Measurements from ENCODE around the gene PROZ.

PROZ gene

GRCh38 chr13:113207890-113208420 is 49.5 kb downstream of the PROZ start:
- peak; percentile 1 for TF ChIP-seq CTCF (IDR thresholded peaks at IDR 0.05; ENCODE audit: low read depth, low read length)
- DNase-seq (ENCODE audit: extremely low read depth, low read depth) = no peak

- TF ChIP-seq CTCF (IDR thresholded peaks at IDR 0.05; ENCODE audit: low read depth, low read length) = no peak
- DNase-seq (ENCODE audit: extremely low read depth, low read depth) = peak; percentile 59
Measured at GRCh38 chr13:113208421-113209335, 50.2 kb downstream of the PROZ start, which contains the start of gene PCID2. TSS of gene PCID2 (minus strand) at chr13:113208669. CDS start at chr13:113208634, 35 bp downstream.

- DNase-seq (ENCODE audit: extremely low read depth, low read depth) = no peak
Measured at GRCh38 chr13:113209336-113209758, 50.9 kb downstream of the PROZ start, which contains the start of gene CUL4A. TSS of gene CUL4A (plus strand) at chr13:113209613. CDS start at chr13:113209628, 15 bp downstream.

GRCh38 chr13:113209759-113210421 is 51.4 kb downstream of the PROZ start:
- no peak for TF ChIP-seq CTCF (IDR thresholded peaks at IDR 0.05; ENCODE audit: low read depth, low read length)
- no peak for DNase-seq (ENCODE audit: extremely low read depth, low read depth)

More at GRCh38 chr13:113209336-113209758, 50.9 kb downstream of the PROZ start, which contains the start of gene CUL4A:
- TF ChIP-seq CTCF (IDR thresholded peaks at IDR 0.05; ENCODE audit: low read depth, low read length) = no peak

GRCh38 chr13:113210833-113211232 is 52.4 kb downstream of the PROZ start:
- TF ChIP-seq CTCF (IDR thresholded peaks at IDR 0.05; ENCODE audit: low read depth, low read length) = no peak
- DNase-seq (ENCODE audit: extremely low read depth, low read depth) = no peak

GRCh38 chr13:113211774-113212173 is 53.3 kb downstream of the PROZ start:
- no peak for TF ChIP-seq CTCF (IDR thresholded peaks at IDR 0.05; ENCODE audit: low read depth, low read length)
- no peak for DNase-seq (ENCODE audit: extremely low read depth, low read depth)
